LHCN-M2 (cell line): Measurements from ENCODE around the gene WAPL. TPM values are rescaled to one million over a fixed set of nuclear protein-coding genes. Genes with fewer than 3 reads are reported as not detected.
"Not testable (repeated sequence)": the region's sequence is repeated elsewhere in the genome, so short reads cannot be mapped to it uniquely, and the experiment has no call there.

ENCODE experiments used
- DNase-seq: peaks from one replicate; pipeline ENCODE4 v3.0.0-alpha.2; 2012; ENCODE audit warnings: low read depth
- total RNA-seq: library from RNA; depleted of rRNA; stranded (reverse); fragments of >200 nt; gene quantifications from 2 replicates; pipeline ENCODE4 v1.2.3, GENCODE V29; 2014; rRNA removed

WAPL gene
- total RNA-seq, 1 experiment from 2014 or later: 36.6 TPM

GRCh38 chr10:86389441-86390193, 132.0 kb downstream of the WAPL start:
- no peak for DNase-seq

- DNase-seq: not testable (repeated sequence)
Observed at GRCh38 chr10:86389109-86389440, 132.5 kb downstream of the WAPL start.

GRCh38 chr10:86388119-86388704, 133.4 kb downstream of the WAPL start:
- DNase-seq: no peak

GRCh38 chr10:86387178-86387794, 134.3 kb downstream of the WAPL start:
- DNase-seq: no peak

GRCh38 chr10:86385806-86386205, 135.8 kb downstream of the WAPL start:
- no peak for DNase-seq

Other genes with a start within 250 kb of the WAPL start
- gene GRID1, start 155.0 kb downstream of the WAPL start, total RNA-seq: not detected in 2 replicates
- gene OPN4, start 132.8 kb upstream of the WAPL start, total RNA-seq: not detected in 2 replicates
- gene LDB3, start 146.7 kb upstream of the WAPL start, total RNA-seq: 0.06 TPM in 1 of 2 replicates, not detected in the other
- 27.0 and 28.8 TPM in 2 replicates for gene BMPR1A, start 234.8 kb upstream of the WAPL start, total RNA-seq